Subcutaneous abdominal adipose tissue (tissue), 5 donors: ENCODE measurements around the gene SNX3.

Source experiments
- H3K27ac ChIP-seq: one replicate; pipeline ENCODE4 v1.7.0; 2013; ENCODE audit warnings: low read depth, mild to moderate bottlenecking, inconsistent platforms, low read length, moderate library complexity
- H3K27me3 ChIP-seq, 5 donors: one replicate each; pipeline ENCODE4 v1.7.0; 2013; ENCODE audit warnings: low read length in 5 of 5, inconsistent platforms in 1 of 5; ENCODE audit not compliant: control insufficient read depth in 5 of 5, insufficient read depth in 4 of 5
- H3K36me3 ChIP-seq, 5 donors: one replicate each; pipeline ENCODE4 v1.7.0; 2013; ENCODE audit warnings: low read length in 5 of 5; ENCODE audit not compliant: control insufficient read depth in 5 of 5, insufficient read depth in 5 of 5
- H3K4me1 ChIP-seq, 5 donors: one replicate each; pipeline ENCODE4 v1.7.0; 2013; ENCODE audit warnings: low read length in 5 of 5, mild to moderate bottlenecking in 3 of 5, moderate library complexity in 1 of 5; ENCODE audit not compliant: control insufficient read depth in 5 of 5, insufficient read depth in 5 of 5
- H3K4me3 ChIP-seq, 5 donors: one replicate each; pipeline ENCODE4 v1.7.0; 2013; ENCODE audit warnings: low read length in 5 of 5, low read depth in 1 of 5
- H3K9ac ChIP-seq, 5 donors: one replicate each; pipeline ENCODE4 v1.7.0; 2013; ENCODE audit warnings: low read length in 5 of 5, mild to moderate bottlenecking in 4 of 5, moderate library complexity in 3 of 5
- H3K9me3 ChIP-seq, 5 donors: one replicate each; pipeline ENCODE4 v1.7.0; 2013; ENCODE audit warnings: low read length in 5 of 5; ENCODE audit not compliant: control insufficient read depth in 5 of 5
- donor health status: healthy.
- donor health status: healthy.
- donor health status: healthy.
- donor health status: healthy.
- donor health status: healthy.

Gene SNX3

GRCh38 chr6:108268845-108269244, 8.0 kb upstream of the SNX3 start:
- H3K27me3 ChIP-seq, result no peaks in the 10 kb centered on the region
- no peaks in the 10 kb centered on the region for H3K9me3 ChIP-seq
- no peak overlapping the region for H3K9ac ChIP-seq
- no peak overlapping the region for H3K4me3 ChIP-seq
- H3K27ac ChIP-seq, result no peak overlapping the region
- no peaks in the 10 kb centered on the region for H3K36me3 ChIP-seq
- no peaks in the 10 kb centered on the region for H3K4me1 ChIP-seq

GRCh38 chr6:108263371-108263770, 2.5 kb upstream of the SNX3 start:
- Histone ChIP-seq H3K4me3 (no peak overlapping the region), H3K36me3 (no peaks in the 10 kb centered on the region), H3K9ac (no peak overlapping the region), H3K27me3 (no peaks in the 10 kb centered on the region), H3K27ac (no peak overlapping the region), H3K9me3 (no peaks in the 10 kb centered on the region), H3K4me1 (peaks cover 0 to 26% (median 18%) of the 10 kb centered on the region in 5 donors)

- Histone ChIP-seq H3K9ac (peak overlapping the region; percentile 82 to 98 (median 97)), H3K27me3 (no peaks in the 10 kb centered on the region), H3K36me3 (no peaks in the 10 kb centered on the region), H3K9me3 (no peaks in the 10 kb centered on the region), H3K27ac (peak overlapping the region; percentile 100), H3K4me3 (peak overlapping the region; percentile 73 to 99 (median 89)), H3K4me1 (peaks cover 0 to 33% (median 29%) of the 10 kb centered on the region in 5 donors)
Measured at GRCh38 chr6:108260126-108260808, 573 bp downstream of the SNX3 start.

GRCh38 chr6:108254433-108255410, 6.1 kb downstream of the SNX3 start:
- peak overlapping the region; percentile 29 for H3K27ac ChIP-seq
- H3K27me3 ChIP-seq, result no peaks in the 10 kb centered on the region
- no peaks in the 10 kb centered on the region for H3K9me3 ChIP-seq
- peak overlapping the region in 2 of 5 donors; percentile 16 to 39 for H3K9ac ChIP-seq
- H3K4me1 ChIP-seq, result peaks cover 0 to 47% (median 45%) of the 10 kb centered on the region in 5 donors
- no peaks in the 10 kb centered on the region for H3K36me3 ChIP-seq
- H3K4me3 ChIP-seq, result no peak overlapping the region

- Histone ChIP-seq H3K4me3 (no peak overlapping the region), H3K36me3 (no peaks in the 10 kb centered on the region), H3K27ac (no peak overlapping the region), H3K27me3 (no peaks in the 10 kb centered on the region), H3K4me1 (peaks cover 0 to 34% (median 31%) of the 10 kb centered on the region in 5 donors), H3K9me3 (no peaks in the 10 kb centered on the region), H3K9ac (no peak overlapping the region)
Measured at GRCh38 chr6:108253241-108253640, 7.6 kb downstream of the SNX3 start.

GRCh38 chr6:108252055-108252454, 8.8 kb downstream of the SNX3 start:
- peaks cover 0 to 34% (median 27%) of the 10 kb centered on the region in 5 donors for H3K4me1 ChIP-seq
- no peak overlapping the region for H3K27ac ChIP-seq
- no peaks in the 10 kb centered on the region for H3K27me3 ChIP-seq
- no peak overlapping the region for H3K4me3 ChIP-seq
- H3K36me3 ChIP-seq, result no peaks in the 10 kb centered on the region
- no peaks in the 10 kb centered on the region for H3K9me3 ChIP-seq
- no peak overlapping the region for H3K9ac ChIP-seq

- no peaks in the 10 kb centered on the region for H3K27me3 ChIP-seq
- no peak overlapping the region for H3K4me3 ChIP-seq
- H3K9me3 ChIP-seq, result no peaks in the 10 kb centered on the region
- no peak overlapping the region for H3K27ac ChIP-seq
- no peak overlapping the region for H3K9ac ChIP-seq
- H3K4me1 ChIP-seq, result peaks cover 0 to 32% (median 23%) of the 10 kb centered on the region in 5 donors
- peaks cover 0 to 2% (median 0%) of the 10 kb centered on the region in 5 donors for H3K36me3 ChIP-seq
Measured at GRCh38 chr6:108251252-108251651, 9.6 kb downstream of the SNX3 start.

- Histone ChIP-seq H3K27ac (no peak overlapping the region), H3K9ac (no peak overlapping the region), H3K27me3 (no peaks in the 10 kb centered on the region), H3K4me3 (no peak overlapping the region), H3K4me1 (peaks cover 0 to 29% (median 23%) of the 10 kb centered on the region in 5 donors), H3K36me3 (peaks cover 0 to 2% (median 0%) of the 10 kb centered on the region in 5 donors), H3K9me3 (no peaks in the 10 kb centered on the region)
Measured at GRCh38 chr6:108250240-108250866, 10.5 kb downstream of the SNX3 start.

- no peaks in the 10 kb centered on the region for H3K9me3 ChIP-seq
- no peak overlapping the region for H3K4me3 ChIP-seq
- H3K9ac ChIP-seq, result no peak overlapping the region
- H3K36me3 ChIP-seq, result peaks cover 0 to 3% (median 2%) of the 10 kb centered on the region in 5 donors
- H3K4me1 ChIP-seq, result peaks cover 0 to 17% (median 15%) of the 10 kb centered on the region in 5 donors
- H3K27me3 ChIP-seq, result no peaks in the 10 kb centered on the region
- H3K27ac ChIP-seq, result no peak overlapping the region
Measured at GRCh38 chr6:108247965-108248536, 12.8 kb downstream of the SNX3 start.
